ENCODE measurements around the gene CCL17.

The CCL17 gene

DNA sequence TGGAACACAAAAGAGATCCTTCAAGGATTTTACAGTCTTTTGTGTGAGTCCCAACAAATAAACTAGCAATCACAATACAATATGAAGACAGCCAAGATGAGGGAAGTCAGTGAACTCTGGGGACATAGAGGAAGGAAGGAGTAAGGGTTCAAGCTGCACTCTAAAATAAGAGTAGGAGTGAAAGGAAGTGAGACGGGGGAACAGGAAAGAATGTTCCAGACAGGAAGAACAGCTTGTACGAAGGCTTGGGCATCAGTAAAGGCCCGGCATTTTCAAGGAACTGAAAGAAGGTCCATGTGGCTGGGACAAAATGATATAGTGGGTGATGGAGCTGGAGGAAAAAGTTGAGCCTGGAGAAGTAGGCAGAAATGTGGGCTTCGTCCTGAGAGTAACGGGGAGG, 4.5 kb downstream of the CCL17 start:
- Histone ChIP-seq H3K4me3 (ENCODE audit: low read length) (no peak overlapping the region), H3K27me3 (ENCODE audit: insufficient read depth, low read length, poor library complexity) (no peaks in the 10 kb centered on the region), H3K4me1 (ENCODE audit: control insufficient read depth, low read depth, low read length) (no peaks in the 10 kb centered on the region), H4K5ac (ENCODE audit: low read length) (no peak overlapping the region), H3K4ac (ENCODE audit: low read depth, low read length) (no peak overlapping the region), H2BK120ac (ENCODE audit: low read depth, low read length) (no peak overlapping the region), H3K27ac (ENCODE audit: low read depth, low read length) (no peak overlapping the region), H3K4me2 (ENCODE audit: low read length) (no peak overlapping the region), H3K79me1 (ENCODE audit: low read length) (no peaks in the 10 kb centered on the region), H3K36me3 (ENCODE audit: control insufficient read depth, insufficient read depth, low read length) (no peaks in the 10 kb centered on the region), H3K23ac (ENCODE audit: low read length) (no peak overlapping the region), H4K8ac (ENCODE audit: low read depth, low read length) (no peak overlapping the region), H3K56ac (ENCODE audit: low read length) (no peak overlapping the region), H2BK5ac (ENCODE audit: low read length) (no peak overlapping the region), H2AK5ac (ENCODE audit: low read length) (no peak overlapping the region), H2BK15ac (replicated peaks; ENCODE audit: low read depth) (no peak overlapping the region), H3K9ac (ENCODE audit: low read length) (no peak overlapping the region), H3K18ac (ENCODE audit: low read length) (no peak overlapping the region), H3K79me2 (ENCODE audit: control insufficient read depth, insufficient read depth, low read length) (no peaks in the 10 kb centered on the region)
- no peak for DNase-seq
- no CpG with 5 or more reads among the region's 5 CpGs for WGBS (ENCODE audit: extremely low coverage, insufficient coverage, low lambda C conversion rate)

DNA sequence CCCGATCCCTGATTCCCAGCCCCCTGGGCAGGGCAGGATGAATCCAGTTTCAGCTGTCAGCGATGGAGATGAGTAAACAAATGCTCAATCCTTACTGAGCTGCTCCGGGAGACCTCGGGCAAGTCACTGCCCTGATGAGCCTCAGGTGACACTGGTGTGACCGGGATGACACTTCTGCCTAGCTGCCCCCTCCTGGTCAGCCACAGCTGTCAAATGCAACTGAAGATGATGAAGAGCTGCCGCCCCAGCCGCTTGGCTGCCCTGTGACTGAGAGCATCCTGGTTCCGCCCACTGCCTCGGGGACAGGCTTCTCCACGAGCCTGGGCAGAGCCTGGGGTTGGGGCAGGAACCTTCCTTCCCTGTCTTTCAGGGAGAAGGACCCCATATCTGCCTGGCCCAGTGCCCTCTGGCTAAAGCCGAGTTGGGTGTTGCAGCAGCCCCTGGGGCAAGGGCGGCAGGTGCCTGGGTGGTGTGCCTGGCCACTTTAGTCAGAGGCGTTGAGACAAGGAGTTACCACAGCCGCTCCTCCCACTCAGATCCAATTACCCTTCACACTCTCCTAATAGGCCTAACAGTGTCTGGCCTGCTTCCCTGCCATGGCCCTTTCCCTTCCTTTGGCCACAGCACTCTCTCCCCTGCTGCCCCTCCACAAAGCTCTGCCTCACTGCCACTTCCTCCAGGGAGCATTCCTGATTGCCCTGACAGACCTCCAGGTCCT, 5.5 kb downstream of the CCL17 start:
- H3K23ac ChIP-seq (ENCODE audit: low read length) = no peak overlapping the region

DNA sequence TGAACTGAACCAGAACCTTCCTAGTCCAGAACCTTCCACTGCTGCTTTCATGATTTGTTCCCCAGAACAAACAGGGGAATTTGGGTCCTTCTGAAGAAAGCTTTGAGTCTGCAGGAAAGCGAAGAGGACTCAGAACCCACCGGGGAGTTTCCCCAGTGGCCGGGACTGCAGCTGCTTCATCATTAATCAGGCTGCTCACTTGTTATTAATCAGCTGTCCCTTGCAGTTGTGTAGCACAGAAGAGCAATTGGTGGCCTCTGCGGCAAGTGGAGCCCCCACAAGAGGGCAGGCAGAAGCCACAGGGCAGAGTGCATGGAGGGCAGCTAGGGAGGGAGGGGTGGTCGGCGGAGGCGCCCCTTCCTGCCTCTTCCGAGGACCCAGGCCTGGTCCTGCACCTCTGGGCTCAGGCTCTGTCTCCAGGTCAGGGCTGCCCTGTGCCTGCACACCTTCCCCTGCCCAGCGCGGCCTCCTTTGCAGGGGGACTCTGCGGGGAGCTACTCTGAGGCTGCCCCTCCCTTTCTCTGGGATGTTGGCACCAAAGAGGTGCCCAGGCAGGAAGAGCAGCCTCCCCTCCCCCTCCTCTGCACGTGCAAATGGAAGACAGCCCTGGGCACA, 6.9 kb downstream of the CCL17 start:
- H3K9ac ChIP-seq (ENCODE audit: low read length) = no peak overlapping the region
- no peak overlapping the region for H3K18ac ChIP-seq (ENCODE audit: low read length)
- no peak overlapping the region for H3K56ac ChIP-seq (ENCODE audit: low read length)
- H3K4me2 ChIP-seq (ENCODE audit: low read length) = no peak overlapping the region
- H3K36me3 ChIP-seq (ENCODE audit: control insufficient read depth, insufficient read depth, low read length) = no peaks in the 10 kb centered on the region
- H2AK5ac ChIP-seq (ENCODE audit: low read length) = no peak overlapping the region
- no peak overlapping the region for H3K27ac ChIP-seq (ENCODE audit: low read depth, low read length)
- H2BK120ac ChIP-seq (ENCODE audit: low read depth, low read length) = no peak overlapping the region
- H3K4me1 ChIP-seq (ENCODE audit: control insufficient read depth, low read depth, low read length) = no peaks in the 10 kb centered on the region
- no peak overlapping the region for H3K4ac ChIP-seq (ENCODE audit: low read depth, low read length)
- H2BK5ac ChIP-seq (ENCODE audit: low read length) = no peak overlapping the region
- H2BK15ac ChIP-seq (replicated peaks; ENCODE audit: low read depth) = no peak overlapping the region
- no peak overlapping the region for H4K5ac ChIP-seq (ENCODE audit: low read length)
- WGBS (ENCODE audit: extremely low coverage, insufficient coverage, low lambda C conversion rate) = no CpG with 5 or more reads among the region's 12 CpGs
- H3K27me3 ChIP-seq (ENCODE audit: insufficient read depth, low read length, poor library complexity) = no peaks in the 10 kb centered on the region
- H3K79me2 ChIP-seq (ENCODE audit: control insufficient read depth, insufficient read depth, low read length) = no peaks in the 10 kb centered on the region
- no peak overlapping the region for H3K23ac ChIP-seq (ENCODE audit: low read length)
- H3K79me1 ChIP-seq (ENCODE audit: low read length) = no peaks in the 10 kb centered on the region
- no peak for DNase-seq
- no peak overlapping the region for H4K8ac ChIP-seq (ENCODE audit: low read depth, low read length)
- no peak overlapping the region for H3K4me3 ChIP-seq (ENCODE audit: low read length)

More for the DNA sequence above, 5.5 kb downstream of the CCL17 start:
- Histone ChIP-seq H3K4me1 (ENCODE audit: control insufficient read depth, low read depth, low read length) (no peaks in the 10 kb centered on the region), H3K27ac (ENCODE audit: low read depth, low read length) (no peak overlapping the region), H2BK5ac (ENCODE audit: low read length) (no peak overlapping the region), H2AK5ac (ENCODE audit: low read length) (no peak overlapping the region), H3K18ac (ENCODE audit: low read length) (no peak overlapping the region), H4K5ac (ENCODE audit: low read length) (no peak overlapping the region), H3K27me3 (ENCODE audit: insufficient read depth, low read length, poor library complexity) (no peaks in the 10 kb centered on the region), H3K56ac (ENCODE audit: low read length) (no peak overlapping the region), H3K4me3 (ENCODE audit: low read length) (no peak overlapping the region), H3K36me3 (ENCODE audit: control insufficient read depth, insufficient read depth, low read length) (no peaks in the 10 kb centered on the region), H4K8ac (ENCODE audit: low read depth, low read length) (no peak overlapping the region), H2BK120ac (ENCODE audit: low read depth, low read length) (no peak overlapping the region), H3K4ac (ENCODE audit: low read depth, low read length) (no peak overlapping the region), H3K9ac (ENCODE audit: low read length) (no peak overlapping the region), H2BK15ac (replicated peaks; ENCODE audit: low read depth) (no peak overlapping the region), H3K79me1 (ENCODE audit: low read length) (no peaks in the 10 kb centered on the region), H3K79me2 (ENCODE audit: control insufficient read depth, insufficient read depth, low read length) (no peaks in the 10 kb centered on the region), H3K4me2 (ENCODE audit: low read length) (no peak overlapping the region)
- DNase-seq = peak; percentile 33
- no CpG with 5 or more reads among the region's 14 CpGs for WGBS (ENCODE audit: extremely low coverage, insufficient coverage, low lambda C conversion rate)

DNA sequence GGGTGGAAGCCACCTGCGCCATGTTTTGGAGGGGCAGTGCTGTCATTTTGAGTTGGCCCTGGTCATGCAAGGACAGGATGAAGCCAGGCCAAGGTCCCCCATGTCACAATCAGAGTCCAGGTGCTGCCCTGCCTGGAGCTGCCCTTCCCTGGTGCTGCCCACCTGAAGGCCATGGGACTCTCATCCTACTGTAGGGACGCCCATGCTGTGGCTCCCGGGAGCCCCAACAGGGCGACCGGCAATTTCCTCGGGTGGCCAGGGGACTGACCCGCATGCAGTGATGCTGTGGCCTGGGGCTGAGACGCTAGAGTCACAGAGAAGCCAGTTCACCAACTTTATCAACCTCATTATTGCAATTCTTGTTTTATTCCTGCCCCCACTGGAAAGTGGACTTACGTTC, 8.0 kb downstream of the CCL17 start:
- no peak for DNase-seq
- Histone ChIP-seq H3K18ac (ENCODE audit: low read length) (no peak overlapping the region), H3K23ac (ENCODE audit: low read length) (no peak overlapping the region), H3K27ac (ENCODE audit: low read depth, low read length) (no peak overlapping the region), H4K5ac (ENCODE audit: low read length) (no peak overlapping the region), H2BK15ac (replicated peaks; ENCODE audit: low read depth) (no peak overlapping the region), H2AK5ac (ENCODE audit: low read length) (no peak overlapping the region), H3K36me3 (ENCODE audit: control insufficient read depth, insufficient read depth, low read length) (no peaks in the 10 kb centered on the region), H3K79me1 (ENCODE audit: low read length) (no peaks in the 10 kb centered on the region), H3K4ac (ENCODE audit: low read depth, low read length) (no peak overlapping the region), H3K56ac (ENCODE audit: low read length) (no peak overlapping the region), H3K27me3 (ENCODE audit: insufficient read depth, low read length, poor library complexity) (no peaks in the 10 kb centered on the region), H2BK5ac (ENCODE audit: low read length) (no peak overlapping the region), H3K4me2 (ENCODE audit: low read length) (no peak overlapping the region), H4K8ac (ENCODE audit: low read depth, low read length) (no peak overlapping the region), H2BK120ac (ENCODE audit: low read depth, low read length) (no peak overlapping the region), H3K9ac (ENCODE audit: low read length) (no peak overlapping the region), H3K4me1 (ENCODE audit: control insufficient read depth, low read depth, low read length) (no peaks in the 10 kb centered on the region), H3K4me3 (ENCODE audit: low read length) (no peak overlapping the region), H3K79me2 (ENCODE audit: control insufficient read depth, insufficient read depth, low read length) (no peaks in the 10 kb centered on the region)
- no CpG with 5 or more reads among the region's 9 CpGs for WGBS (ENCODE audit: extremely low coverage, insufficient coverage, low lambda C conversion rate)

DNA sequence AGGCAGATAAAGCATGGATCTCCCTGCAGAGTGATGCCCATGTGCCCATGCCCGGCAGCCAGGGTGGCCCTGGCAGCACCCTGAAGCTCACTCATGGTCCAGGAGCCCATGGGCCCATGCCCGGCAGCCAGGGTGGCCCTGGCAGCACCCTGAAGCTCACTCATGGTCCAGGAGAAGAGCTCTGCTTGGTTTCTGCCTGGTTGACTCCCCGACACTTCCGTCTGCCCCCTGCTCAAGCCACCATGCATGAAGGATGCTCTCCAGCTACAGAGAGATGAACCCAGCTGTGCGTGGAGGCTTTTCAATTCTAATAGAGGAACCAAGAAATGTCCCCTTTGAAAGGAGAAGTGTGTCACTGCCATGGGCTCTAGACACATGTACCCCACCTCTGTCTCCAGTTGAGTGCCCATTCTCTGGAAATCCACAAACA, 8.7 kb downstream of the CCL17 start:
- no peak overlapping the region for H2AK5ac ChIP-seq (ENCODE audit: low read length)
- no peak overlapping the region for H4K8ac ChIP-seq (ENCODE audit: low read depth, low read length)
- peaks cover 2% of the 10 kb centered on the region for H3K4me1 ChIP-seq (ENCODE audit: control insufficient read depth, low read depth, low read length)
- DNase-seq = no peak
- no peak overlapping the region for H3K4ac ChIP-seq (ENCODE audit: low read depth, low read length)
- no peak overlapping the region for H3K18ac ChIP-seq (ENCODE audit: low read length)
- H3K56ac ChIP-seq (ENCODE audit: low read length) = no peak overlapping the region
- no peak overlapping the region for H4K5ac ChIP-seq (ENCODE audit: low read length)
- H3K27me3 ChIP-seq (ENCODE audit: insufficient read depth, low read length, poor library complexity) = no peaks in the 10 kb centered on the region
- no peak overlapping the region for H2BK120ac ChIP-seq (ENCODE audit: low read depth, low read length)
- H3K4me2 ChIP-seq (ENCODE audit: low read length) = no peak overlapping the region
- no peak overlapping the region for H3K23ac ChIP-seq (ENCODE audit: low read length)
- no peak overlapping the region for H3K4me3 ChIP-seq (ENCODE audit: low read length)
- H3K79me1 ChIP-seq (ENCODE audit: low read length) = no peaks in the 10 kb centered on the region
- no peak overlapping the region for H2BK5ac ChIP-seq (ENCODE audit: low read length)
- H3K36me3 ChIP-seq (ENCODE audit: control insufficient read depth, insufficient read depth, low read length) = no peaks in the 10 kb centered on the region
- no peaks in the 10 kb centered on the region for H3K79me2 ChIP-seq (ENCODE audit: control insufficient read depth, insufficient read depth, low read length)
- no peak overlapping the region for H3K9ac ChIP-seq (ENCODE audit: low read length)
- no peak overlapping the region for H3K27ac ChIP-seq (ENCODE audit: low read depth, low read length)
- no peak overlapping the region for H2BK15ac ChIP-seq (replicated peaks; ENCODE audit: low read depth)
- WGBS (ENCODE audit: extremely low coverage, insufficient coverage, low lambda C conversion rate) = no CpG with 5 or more reads among the region's 5 CpGs
